Effector CD4-positive, alpha-beta T cell (primary cell): Measurements from ENCODE around the gene AFDN.

ENCODE experiments used
- DNase-seq: peaks from one replicate; pipeline ENCODE4 v3.0.0-alpha.2; 2020

AFDN gene

DNA sequence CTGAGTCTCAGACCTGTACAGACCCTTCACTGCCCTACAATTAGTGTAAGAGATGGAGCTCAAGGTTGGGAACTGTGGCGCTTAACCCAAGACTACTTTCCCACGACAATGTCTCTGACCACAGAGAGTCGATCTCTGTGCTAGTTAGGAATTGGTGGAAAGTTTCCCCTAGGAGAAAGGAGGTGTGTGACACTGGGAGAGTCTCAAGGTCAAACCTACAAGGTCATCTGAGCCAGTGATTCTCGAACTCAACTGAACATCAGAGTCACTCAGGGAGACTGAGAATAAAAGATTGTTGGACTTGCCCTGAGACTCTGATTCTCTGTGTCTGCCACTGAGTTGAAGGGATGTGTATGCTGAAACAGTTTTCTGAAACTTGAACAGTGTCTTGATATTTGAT, 9.7 kb upstream of the AFDN start:
- DNase-seq: no peak

DNA sequence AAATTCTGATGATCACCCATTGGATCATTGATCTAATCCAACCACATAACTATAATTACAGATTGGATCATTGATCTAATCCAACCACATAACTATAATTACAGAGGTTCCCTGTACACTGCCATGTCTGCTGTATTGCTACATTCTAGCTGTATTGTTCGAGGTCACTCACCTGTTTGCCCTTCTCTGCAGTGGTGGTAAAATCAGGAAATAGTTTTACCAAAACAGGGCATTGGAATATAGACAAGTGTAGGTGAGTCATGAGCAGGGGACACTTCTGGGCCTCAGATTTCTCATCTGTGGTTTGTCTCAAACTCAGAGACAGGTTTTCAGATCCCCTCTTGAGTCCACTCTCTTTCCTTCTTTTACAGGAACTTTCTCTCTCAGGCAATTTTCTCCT, 9.0 kb upstream of the AFDN start:
- DNase-seq: no peak

DNA sequence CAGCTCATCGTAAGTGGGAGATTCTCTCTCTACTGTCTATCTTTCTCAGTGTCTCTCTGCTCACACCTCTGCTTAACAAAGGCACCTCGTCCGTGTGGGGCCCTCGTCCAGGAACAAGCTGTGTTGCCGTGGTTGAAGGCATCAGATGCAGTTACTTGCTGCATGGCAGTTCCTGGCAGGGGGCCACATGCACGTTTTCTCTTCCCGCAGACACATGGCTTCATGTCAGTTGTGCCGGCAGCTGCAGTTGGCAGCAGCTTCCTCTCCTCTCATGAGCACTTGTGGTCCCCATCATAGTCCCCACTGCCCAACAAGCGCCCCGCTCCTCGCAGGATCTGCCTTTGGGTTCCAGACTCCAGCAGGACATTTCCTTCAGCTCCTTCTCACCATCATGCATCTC, 7.1 kb upstream of the AFDN start:
- no peak for DNase-seq

DNA sequence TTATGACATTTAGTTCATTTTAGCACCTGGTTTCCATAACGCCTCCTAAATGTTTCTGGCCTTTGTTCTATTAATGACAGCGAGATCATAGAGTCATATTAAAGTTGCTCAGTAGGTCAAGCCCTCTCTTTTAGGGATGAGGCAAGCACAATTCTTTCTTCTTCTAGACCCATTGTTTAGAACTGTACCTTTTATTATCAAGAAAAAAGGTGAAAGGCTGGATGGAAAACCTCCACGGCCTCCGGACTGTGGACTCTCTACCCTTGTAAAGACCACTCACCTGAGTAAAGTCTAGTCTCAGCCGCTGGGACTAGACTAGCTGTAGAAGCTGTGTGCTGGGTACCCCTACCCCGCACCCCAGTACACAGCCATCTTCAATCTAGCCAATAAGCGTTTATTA, 6.0 kb upstream of the AFDN start:
- DNase-seq: no peak

DNA sequence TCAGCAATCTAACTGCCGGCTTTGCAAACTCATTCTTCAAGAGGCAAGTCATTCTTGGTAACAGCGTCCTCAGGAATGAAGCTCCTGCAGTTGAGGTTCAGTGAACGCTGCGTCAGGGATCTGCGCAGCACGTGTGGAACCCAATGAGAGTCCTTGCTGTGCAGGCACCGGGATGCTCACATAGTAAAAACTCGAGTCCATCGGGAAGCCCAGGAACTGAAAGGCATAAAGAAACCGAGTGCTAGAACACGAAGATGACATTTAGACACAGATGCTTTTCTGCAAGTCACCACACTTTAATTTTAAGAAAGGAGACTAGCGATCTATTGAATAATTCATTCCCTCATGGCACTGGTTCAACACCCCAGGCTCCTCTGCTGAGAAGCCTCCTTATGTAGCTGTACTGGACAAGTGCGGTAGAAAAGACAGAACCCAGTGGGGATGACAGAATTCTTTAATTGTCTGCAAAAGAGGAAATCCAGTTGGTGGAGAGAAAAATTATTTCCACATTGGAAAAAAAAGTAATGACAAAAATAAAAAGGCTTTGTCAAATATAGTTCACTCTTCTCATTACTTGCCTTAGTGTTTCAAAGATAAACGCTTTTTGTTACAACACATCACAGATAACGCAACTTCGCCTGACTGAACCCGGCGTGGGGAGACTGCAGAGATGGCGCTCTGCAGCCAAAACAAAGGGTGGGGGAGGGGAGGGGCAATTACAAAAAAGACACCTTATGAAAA, 1.9 kb upstream of the AFDN start:
- DNase-seq: no peak

DNA sequence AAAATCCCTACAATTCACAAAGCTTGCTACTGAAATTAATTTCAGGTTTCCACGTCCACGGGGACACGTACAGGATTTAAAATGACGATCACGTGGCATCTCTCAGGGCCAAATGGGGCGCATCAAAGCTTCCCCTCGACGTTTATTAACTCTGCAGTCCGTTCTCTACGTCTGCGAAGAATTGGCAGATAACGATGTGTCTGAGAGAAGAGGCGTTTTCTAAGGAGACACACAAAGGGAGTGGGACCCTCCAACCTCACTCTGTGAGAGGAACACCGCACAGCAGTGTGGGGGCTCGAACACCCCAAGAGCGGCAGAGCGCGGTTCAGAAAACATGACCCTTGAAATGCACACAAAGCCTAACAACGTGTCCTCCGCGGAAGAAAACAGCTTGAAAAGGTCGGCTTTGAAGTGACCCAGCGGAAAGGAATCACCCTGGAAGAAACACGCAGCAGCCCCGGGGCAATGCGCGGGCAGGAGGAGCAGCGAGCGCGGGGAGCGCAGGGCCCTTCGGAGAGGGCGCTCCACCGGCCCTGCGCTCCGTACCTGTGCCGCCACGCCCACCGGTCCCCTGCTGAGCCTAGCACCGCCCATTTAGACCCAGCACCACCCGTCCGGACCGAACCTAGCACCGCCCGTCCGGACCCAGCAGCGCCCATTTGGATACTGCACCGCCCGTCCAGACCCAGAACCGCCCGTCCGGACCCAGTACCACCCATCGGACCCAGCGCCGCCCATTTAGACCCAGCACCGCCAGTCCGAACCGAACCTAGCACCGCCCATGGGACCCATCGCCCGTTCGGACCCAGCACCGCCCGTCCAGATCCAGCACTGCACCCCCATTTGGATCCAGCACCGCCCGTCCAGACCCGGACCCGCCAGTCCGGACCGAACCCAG, 1.1 kb upstream of the AFDN start:
- no peak for DNase-seq

DNA sequence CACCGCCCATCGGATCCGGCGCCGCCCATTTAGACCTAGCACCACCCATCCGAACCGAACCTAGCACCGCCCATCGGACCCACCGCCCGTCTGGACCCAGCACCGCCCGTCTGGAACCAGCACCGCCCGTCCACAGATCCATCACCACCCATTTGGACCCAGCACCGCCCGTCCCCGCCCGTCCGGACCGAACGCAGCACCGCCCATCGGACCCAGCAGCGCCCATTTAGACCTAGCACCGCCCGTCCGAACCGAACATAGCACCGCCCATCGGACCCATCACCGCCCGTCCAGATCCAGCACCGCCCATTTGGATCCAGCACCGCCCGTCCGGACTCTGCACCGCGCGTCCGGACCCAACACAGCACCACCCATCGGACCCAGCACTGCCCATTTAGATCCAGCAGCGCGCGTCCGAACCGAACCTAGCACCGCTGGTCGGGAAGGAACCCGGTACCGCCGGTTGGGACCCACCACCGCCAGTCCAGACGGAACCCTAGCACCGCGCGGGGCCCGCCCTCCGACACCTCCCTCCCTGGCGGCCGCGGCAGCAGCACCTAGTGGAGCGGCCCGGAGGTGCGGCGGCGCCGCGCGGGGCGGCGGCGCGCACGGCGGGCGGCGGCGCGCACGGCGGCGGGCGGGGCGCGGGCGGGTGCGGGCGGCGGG, 348 bp upstream of the AFDN start:
- DNase-seq: peak; percentile 52

DNA sequence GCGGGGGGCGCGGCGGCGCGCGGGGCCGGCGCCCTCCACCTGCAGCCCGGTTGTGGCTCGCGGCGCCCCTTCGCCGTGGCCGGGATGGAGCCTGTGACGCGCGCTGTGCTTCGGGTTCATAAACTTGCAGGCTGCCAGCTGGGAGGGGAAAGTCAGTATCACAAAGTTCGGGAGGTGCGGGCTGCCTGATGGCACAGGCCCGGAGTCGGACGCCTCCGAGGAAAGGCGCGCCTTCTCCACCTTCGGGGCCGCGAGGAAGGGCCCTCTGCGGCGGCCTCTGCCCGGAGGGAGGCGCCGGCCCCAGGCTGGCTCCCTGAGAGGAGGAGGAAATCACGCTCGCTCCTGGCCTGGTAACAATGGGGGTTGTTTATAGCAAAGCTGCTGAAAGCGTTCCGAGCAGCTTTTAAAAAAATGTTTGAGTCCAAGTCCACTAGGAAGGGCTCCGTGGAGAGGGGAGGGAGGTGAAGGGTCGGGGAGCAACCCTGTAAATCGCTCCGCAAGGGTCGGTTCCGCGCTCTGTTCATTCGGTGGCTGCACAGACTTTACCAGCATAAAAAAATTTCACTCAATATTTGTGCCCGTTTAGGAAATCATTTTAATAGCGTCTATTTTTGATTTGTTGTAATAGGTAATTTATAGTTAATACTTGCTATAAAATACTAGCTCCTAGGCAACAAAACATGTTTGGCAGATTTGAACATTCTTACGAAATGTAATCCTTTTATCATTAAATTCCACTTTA, 1.0 kb downstream of the AFDN start:
- peak; percentile 16 for DNase-seq

DNA sequence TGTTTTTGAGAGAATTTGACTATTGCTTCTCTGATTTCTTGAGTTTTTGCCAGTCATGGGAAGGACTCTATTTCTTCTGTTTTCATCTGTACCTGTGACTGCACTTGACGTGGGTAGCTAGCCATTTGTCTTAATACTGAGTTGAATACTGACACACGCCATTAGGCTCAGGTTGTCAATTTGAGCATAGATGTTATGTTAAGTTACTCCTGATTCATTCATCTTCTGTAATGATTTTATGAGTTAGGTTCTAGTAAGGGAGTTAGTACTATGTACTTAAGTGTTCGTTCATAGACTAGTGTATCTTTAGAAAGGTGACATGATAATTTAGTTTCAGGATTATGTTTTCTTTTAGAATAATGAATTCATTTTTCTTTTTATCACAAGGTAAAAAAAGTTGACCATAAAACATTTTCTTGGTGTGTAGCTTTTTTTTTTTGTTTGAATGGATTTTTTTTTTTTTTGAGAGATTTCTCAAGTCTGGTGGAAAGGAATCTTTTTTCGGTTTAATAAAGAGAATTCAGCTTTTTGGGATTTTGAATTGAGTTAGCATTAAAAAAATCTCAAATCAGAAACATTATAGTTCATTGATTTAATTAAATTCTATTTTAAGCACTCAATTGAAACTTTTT, 1.7 kb downstream of the AFDN start:
- DNase-seq: no peak

DNA sequence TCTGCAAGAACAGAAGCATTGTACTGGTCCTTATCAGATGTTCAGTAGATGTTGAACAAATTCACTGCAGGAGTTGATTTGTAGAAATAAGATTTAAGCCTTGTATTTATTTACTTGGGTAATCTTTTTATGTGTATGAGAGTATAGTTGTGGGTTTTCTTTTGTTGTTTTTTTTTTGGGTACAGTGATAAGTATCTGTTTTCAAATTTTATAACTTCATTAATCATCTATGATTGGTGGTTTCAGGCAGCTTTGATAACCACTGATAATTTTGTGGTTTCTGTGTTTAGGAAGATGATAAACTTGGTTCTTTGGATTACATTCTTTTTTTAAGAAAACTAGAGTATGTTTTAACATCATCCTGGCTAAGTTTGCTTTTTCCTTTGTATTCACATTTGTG, 2.8 kb downstream of the AFDN start:
- no peak for DNase-seq

DNA sequence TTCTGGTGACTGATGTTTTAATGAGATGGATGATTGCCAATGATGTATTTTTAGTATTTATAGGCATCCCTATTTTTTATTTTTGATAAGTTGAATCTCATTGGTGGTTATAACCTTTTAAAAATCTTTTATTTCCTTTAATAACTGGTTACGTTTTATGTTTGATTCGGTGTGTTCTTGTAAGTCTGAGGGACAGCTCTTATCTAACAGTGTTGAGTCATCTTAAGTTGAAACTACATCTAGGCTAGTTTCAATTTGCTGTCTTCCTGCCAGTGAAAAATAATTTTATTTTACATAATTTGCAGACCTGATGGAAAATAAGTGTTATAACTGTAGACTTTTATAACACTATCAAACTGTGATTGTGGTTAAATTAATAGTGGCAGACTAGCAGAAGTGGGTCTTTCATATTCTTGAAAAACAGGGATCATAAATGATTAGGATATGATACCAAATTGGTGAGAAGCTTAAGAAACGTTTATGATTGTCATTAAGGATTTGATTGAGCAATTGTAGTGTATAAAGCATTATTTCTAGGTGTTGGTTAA, 4.6 kb downstream of the AFDN start:
- no peak for DNase-seq

DNA sequence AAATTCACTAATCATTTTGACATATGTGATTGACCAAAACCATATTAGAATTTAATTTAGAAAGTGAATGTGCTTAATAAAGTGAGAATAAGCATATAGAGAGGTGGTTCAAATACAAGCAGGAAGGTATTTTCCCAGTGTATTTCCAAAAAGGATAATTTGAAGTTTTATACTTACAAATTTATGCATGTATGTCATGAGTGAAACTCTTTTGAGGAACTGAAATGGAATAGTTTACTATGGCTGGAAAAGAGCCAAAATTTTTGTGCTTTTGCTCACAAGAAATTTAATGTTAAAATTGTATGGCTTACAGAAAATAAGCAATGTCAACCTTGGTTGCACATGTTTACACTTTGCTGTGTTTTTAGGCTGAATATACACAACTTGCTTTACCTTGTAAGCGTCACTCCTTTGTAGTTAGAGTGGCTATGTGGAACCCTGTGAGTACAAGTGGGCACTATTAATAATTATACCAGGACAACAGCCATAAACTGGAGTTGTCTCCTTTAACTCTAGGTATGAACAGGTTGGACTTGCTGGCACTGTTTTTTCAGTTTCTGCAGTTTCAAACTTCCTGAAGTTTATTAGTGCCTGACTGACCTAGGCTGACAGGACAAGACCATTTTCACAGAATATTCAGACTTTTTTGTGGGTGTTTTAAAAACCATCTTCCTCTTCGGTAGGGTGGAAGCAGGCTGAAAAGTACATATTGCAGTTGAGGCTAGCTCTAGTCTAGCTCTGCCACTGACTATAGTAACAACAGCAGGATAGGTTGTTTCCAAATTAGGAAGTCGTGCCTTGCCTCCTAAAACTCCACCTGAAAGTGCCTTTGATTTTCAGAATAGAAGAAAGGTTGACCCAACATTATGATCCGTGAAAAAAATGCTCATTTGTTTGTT, 6.0 kb downstream of the AFDN start:
- no peak for DNase-seq

DNA sequence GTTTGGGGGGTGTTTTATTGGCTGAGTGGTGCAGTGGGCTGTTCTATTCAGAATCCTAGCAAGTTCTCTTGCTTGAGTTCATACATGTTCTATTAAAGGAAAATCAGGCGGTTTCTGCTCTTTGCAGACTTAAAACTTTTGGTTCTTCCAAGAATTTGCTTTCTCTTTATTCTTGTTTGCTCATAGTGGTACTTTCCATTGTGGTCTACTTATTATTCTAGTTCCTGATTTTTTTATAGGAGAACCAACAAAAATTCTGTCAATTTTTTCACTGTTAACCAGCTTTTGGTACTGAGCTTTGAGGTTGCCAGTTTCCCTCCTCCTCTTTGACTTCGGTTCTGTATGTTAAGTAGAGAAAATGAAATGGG, 6.7 kb downstream of the AFDN start:
- DNase-seq: no peak

DNA sequence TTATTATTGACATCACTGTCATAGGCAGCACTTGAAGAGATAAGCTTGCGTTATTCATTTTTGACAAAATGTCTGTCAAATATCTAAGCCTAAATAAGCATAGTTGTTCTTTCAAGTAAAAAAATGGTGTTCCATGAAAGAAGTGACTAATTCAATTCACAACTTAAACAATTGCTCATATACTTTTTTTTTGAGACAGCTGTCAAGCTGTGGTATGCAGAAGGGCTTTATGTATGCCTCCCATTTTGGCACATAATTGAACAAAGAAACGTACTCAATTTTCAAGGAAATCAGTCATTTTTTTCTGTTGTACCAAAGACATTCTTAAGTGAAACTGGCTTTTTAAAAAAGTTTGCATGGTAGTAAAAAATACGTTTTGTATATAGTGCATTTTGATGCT, 8.5 kb downstream of the AFDN start:
- no peak for DNase-seq

DNA sequence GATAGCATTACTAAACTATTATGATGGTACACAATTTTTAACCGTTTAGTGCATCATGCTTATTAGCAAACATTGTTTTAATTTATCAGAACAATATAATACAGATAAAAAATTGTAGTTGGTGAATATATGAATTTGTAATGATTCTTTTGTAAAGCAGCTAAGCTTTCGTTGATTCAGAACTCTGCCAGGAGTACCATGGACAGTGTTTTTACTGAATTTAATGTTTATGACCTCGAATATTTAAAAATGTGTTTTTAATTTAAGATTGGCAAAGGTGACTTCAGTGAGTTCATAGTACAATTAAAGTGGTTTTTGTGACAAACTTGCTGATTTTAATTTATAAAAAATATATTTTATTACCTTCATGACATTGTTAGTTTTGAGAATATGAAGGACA, 10.0 kb downstream of the AFDN start:
- no peak for DNase-seq

DNA sequence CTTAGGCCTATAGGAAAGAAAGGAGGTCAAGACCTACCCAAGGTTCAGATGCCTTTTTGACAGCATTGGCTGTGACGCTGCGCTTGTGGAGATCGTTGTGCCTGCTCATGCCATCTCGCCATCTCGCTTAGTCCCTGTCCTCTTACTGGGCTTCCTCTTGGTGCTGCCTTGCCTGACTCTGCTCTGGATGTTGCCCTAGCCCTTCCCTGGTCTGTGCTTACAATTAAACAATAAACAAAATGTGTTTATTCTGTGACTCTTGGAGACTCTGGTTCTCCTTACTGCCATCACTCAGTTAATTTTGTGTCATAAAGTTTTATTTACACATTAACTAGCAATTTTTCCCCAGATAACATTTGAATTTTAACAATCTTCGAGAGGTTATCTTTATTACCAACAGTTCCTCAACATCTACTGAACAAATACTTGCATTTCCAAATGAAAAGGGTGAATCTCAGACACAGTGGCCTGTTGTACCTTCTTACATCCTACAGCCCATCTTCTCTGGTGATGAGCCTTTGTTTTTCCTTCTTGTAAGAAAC, 11.6 kb downstream of the AFDN start:
- DNase-seq: no peak

DNA sequence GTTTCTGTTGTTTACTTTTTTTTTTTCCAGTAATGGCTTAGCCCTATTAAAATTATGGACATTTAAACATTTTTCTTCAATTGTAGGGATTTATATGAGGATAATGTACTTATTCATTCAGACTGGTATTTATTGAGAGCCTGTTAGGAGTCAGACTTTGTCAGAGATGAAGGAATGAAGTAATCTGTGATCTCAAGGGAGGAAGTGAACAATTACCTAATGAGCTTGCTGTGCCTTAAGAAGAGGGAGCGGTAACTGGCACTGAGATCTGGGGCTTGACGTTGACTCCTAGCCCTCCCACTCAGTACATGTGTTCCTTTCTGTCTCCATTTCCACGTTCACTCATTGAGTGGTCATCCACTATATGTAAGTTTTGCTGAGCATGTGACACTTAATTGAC, 12.6 kb downstream of the AFDN start:
- DNase-seq: no peak

DNA sequence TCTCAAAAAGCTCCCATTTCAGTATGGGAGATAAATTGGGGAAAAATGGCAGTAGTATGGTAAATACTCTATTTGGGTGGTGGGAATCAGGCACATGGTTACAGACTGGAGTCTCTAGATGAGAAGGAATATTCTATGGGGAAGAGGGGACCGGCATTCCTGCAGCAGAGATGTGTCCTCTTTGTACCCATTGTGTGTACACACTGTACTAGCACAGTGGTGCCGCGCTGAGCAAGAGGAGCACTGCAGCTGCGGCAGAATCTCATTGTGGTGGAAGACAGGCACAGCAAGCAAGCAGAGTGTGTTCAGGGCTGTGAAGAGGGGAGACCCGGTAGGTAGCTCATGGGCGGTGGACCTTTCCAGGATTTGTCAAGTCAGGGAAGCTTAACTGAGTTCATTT, 13.0 kb downstream of the AFDN start:
- no peak for DNase-seq

DNA sequence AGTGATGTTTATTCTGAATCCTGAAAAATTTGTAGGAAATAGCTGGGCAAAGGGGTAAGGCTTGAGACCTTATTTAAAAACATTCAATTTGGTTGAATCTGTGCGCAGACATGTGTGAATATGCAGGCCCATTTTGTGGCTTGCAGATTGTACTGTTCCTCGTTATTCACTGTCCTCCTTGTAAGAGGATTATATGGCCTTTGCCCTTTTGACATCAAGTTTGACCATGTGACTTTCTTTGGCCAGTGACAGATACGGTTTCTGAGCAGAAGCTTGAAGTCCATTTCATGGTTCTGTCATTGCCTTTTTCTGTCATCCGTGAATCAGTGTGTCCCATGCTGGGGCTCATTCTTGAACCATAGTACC, 13.4 kb downstream of the AFDN start:
- no peak for DNase-seq

DNA sequence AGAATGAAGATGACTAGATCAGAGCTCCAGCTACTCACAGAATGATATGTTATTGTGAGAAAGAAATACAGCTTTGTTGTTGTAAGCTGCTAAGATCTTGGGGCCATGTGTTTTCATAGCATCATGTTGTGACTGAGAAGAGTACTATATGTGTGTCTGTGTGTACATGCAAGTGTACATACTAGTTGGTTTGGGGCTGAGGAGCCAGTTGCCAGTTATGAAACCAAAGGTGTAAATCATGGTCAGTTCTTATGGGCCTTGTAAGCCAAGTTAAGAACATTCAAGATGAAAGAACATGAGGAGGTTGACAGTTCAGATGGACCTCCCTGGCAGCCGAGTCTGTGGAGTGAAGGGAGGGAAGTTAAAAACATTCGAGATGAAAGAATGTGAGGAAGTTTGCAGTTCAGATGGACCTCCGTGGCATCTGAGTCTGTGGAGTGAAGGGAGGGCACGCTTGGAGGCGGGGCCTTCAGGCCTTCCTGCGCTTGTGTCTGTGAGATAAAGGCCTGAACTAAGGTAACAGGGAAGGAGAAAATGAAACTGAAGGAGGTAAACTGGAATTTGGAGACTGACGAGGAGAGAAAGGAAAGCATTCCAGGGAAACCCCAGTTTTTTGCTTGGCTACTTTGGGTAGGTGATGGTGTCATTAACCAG, 13.9 kb downstream of the AFDN start:
- DNase-seq: no peak

DNA sequence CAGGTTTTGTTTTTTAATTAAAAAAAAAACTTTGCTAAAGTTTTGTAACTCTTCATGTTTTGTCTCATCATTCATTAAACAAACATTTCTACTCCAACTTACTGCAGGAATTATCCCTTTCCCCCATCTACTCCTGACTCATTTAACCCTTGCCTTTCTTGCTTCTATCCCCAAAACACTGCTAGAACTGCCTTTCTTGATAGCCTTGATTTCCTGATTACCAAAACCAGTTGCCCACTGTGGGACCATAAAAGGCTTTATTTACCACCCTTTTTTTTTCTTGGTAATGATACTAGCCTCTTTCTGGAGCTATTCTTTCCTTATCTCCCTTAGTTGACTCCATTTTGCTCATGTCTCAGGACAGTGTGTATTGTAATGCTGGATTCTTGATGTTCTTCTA, 15.3 kb downstream of the AFDN start:
- no peak for DNase-seq
